Measurements from ENCODE around the gene UBXN4. TPM values are rescaled to one million over a fixed set of nuclear protein-coding genes. Genes with fewer than 3 reads are reported as not detected.

Gene UBXN4
- total RNA-seq, 3 donors from 2014 or later (not counting 1 experiment from before 2014, with no cell fraction given), result 129 to 153 (median 150) TPM

DNA sequence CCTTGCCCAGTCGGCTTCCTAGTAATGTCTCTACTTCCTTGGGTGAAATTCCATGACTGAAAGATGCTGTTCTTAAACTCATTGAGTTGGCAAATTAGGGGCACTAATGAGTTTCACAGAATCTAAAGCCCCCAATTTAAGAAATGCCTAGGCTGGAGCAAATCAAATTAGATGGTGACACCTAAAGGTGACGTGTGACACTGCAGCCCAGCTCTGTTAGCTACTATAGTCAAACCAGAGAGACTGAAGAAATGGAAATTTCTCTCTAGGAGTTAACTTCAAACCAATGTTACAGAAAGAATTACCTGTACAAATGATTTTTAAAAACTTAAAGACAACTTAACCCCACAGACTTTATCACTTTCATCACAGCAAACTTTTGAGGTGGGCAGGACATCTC, 58.1 kb downstream of the UBXN4 start:
- Histone ChIP-seq H3K27ac (ENCODE audit: low read length) (no peak overlapping the region), H3K4me3 (ENCODE audit: low read length) (no peak overlapping the region), H3K27me3 (ENCODE audit: control insufficient read depth, insufficient read depth, low read length) (no peaks in the 10 kb centered on the region), H3K36me3 (ENCODE audit: control insufficient read depth, insufficient read depth, low read length) (no peaks in the 10 kb centered on the region), H3K4me1 (ENCODE audit: control insufficient read depth, insufficient read depth, low read length) (peaks cover 7% of the 10 kb centered on the region), H3K9me3 (ENCODE audit: control insufficient read depth, insufficient read depth, low read length) (peaks cover 14% of the 10 kb centered on the region)
- Mint-ChIP-seq H3K27ac (no peak overlapping the region), H3K9me3 (peaks cover 0 to 2% of the 10 kb centered on the region in 2 donors), H3K4me1 (peaks cover 5 to 8% of the 10 kb centered on the region in 2 donors), H3K4me3 (no peak overlapping the region), H3K27me3 (ENCODE audit: low read depth in 2 of 2) (peaks cover 0 to 6% of the 10 kb centered on the region in 2 donors), H3K36me3 (no peaks in the 10 kb centered on the region)
- intact Hi-C loops (cut with micrococcal nuclease), result no loop called here
- ATAC-seq (no peak), DNase-seq (no peak)
- TF ChIP-seq CTCF (IDR thresholded peaks at IDR 0.05), result no peak
- 86% methylated on average over 2 of the region's 2 CpGs for WGBS (ENCODE audit: insufficient coverage)

GRCh38 chr2:135800513-135801460, 59.1 kb downstream of the UBXN4 start:
- H3K9me3 ChIP-seq (ENCODE audit: control insufficient read depth, insufficient read depth, low read length), result peaks cover 14% of the 10 kb centered on the region
- Mint-ChIP-seq H3K4me3 (no peak overlapping the region), H3K36me3 (no peaks in the 10 kb centered on the region), H3K4me1 (peaks cover 5% of the 10 kb centered on the region in 2 donors), H3K9me3 (peaks cover 0 to 2% of the 10 kb centered on the region in 2 donors), H3K27ac (no peak overlapping the region), H3K27me3 (ENCODE audit: low read depth in 2 of 2) (peaks cover 0 to 3% of the 10 kb centered on the region in 2 donors)
- WGBS (ENCODE audit: insufficient coverage), result 98% methylated on average over 9 of the region's 9 CpGs
- DNase-seq, result no peak
- H3K4me1 ChIP-seq (ENCODE audit: control insufficient read depth, insufficient read depth, low read length), result peaks cover 7% of the 10 kb centered on the region
- no peak overlapping the region for H3K4me3 ChIP-seq (ENCODE audit: low read length)
- intact Hi-C loops (cut with micrococcal nuclease), result no loop called here
- no peak for ATAC-seq
- no peak overlapping the region for H3K27ac ChIP-seq (ENCODE audit: low read length)
- no peak for TF ChIP-seq CTCF (IDR thresholded peaks at IDR 0.05)
- H3K36me3 ChIP-seq (ENCODE audit: control insufficient read depth, insufficient read depth, low read length), result no peaks in the 10 kb centered on the region
- H3K27me3 ChIP-seq (ENCODE audit: control insufficient read depth, insufficient read depth, low read length), result no peaks in the 10 kb centered on the region

GRCh38 chr2:135802350-135802749, 60.7 kb downstream of the UBXN4 start:
- Mint-ChIP-seq H3K4me3 (no peak overlapping the region), H3K36me3 (no peaks in the 10 kb centered on the region), H3K27me3 (ENCODE audit: low read depth in 2 of 2) (no peaks in the 10 kb centered on the region), H3K9me3 (peaks cover 0 to 2% of the 10 kb centered on the region in 2 donors), H3K4me1 (peaks cover 4% of the 10 kb centered on the region in 2 donors), H3K27ac (no peak overlapping the region)
- Histone ChIP-seq H3K4me3 (ENCODE audit: low read length) (no peak overlapping the region), H3K36me3 (ENCODE audit: control insufficient read depth, insufficient read depth, low read length) (no peaks in the 10 kb centered on the region), H3K9me3 (ENCODE audit: control insufficient read depth, insufficient read depth, low read length) (peaks cover 14% of the 10 kb centered on the region), H3K27me3 (ENCODE audit: control insufficient read depth, insufficient read depth, low read length) (no peaks in the 10 kb centered on the region), H3K27ac (ENCODE audit: low read length) (no peak overlapping the region), H3K4me1 (ENCODE audit: control insufficient read depth, insufficient read depth, low read length) (peaks cover 4% of the 10 kb centered on the region)
- ATAC-seq, result no peak
- no peak for TF ChIP-seq CTCF (IDR thresholded peaks at IDR 0.05)
- WGBS (ENCODE audit: insufficient coverage), result 65% methylated on average over 3 of the region's 3 CpGs
- intact Hi-C loops (cut with micrococcal nuclease), result no loop called here
- no peak for DNase-seq

Measured in natural killer cell (primary cell).